Measurements from ENCODE around the gene TNKS1BP1. TPM values are rescaled to one million over a fixed set of nuclear protein-coding genes. Genes with fewer than 3 reads are reported as not detected.
"Not testable (repeated sequence)": the region's sequence is repeated elsewhere in the genome, so short reads cannot be mapped to it uniquely, and the experiment has no call there.

Gene TNKS1BP1, protein sequence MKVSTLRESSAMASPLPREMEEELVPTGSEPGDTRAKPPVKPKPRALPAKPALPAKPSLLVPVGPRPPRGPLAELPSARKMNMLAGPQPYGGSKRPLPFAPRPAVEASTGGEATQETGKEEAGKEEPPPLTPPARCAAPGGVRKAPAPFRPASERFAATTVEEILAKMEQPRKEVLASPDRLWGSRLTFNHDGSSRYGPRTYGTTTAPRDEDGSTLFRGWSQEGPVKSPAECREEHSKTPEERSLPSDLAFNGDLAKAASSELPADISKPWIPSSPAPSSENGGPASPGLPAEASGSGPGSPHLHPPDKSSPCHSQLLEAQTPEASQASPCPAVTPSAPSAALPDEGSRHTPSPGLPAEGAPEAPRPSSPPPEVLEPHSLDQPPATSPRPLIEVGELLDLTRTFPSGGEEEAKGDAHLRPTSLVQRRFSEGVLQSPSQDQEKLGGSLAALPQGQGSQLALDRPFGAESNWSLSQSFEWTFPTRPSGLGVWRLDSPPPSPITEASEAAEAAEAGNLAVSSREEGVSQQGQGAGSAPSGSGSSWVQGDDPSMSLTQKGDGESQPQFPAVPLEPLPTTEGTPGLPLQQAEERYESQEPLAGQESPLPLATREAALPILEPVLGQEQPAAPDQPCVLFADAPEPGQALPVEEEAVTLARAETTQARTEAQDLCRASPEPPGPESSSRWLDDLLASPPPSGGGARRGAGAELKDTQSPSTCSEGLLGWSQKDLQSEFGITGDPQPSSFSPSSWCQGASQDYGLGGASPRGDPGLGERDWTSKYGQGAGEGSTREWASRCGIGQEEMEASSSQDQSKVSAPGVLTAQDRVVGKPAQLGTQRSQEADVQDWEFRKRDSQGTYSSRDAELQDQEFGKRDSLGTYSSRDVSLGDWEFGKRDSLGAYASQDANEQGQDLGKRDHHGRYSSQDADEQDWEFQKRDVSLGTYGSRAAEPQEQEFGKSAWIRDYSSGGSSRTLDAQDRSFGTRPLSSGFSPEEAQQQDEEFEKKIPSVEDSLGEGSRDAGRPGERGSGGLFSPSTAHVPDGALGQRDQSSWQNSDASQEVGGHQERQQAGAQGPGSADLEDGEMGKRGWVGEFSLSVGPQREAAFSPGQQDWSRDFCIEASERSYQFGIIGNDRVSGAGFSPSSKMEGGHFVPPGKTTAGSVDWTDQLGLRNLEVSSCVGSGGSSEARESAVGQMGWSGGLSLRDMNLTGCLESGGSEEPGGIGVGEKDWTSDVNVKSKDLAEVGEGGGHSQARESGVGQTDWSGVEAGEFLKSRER (N-terminal part only)
- total RNA-seq, result 1 to 10 TPM; 3.0 to 3.2 TPM

DNA sequence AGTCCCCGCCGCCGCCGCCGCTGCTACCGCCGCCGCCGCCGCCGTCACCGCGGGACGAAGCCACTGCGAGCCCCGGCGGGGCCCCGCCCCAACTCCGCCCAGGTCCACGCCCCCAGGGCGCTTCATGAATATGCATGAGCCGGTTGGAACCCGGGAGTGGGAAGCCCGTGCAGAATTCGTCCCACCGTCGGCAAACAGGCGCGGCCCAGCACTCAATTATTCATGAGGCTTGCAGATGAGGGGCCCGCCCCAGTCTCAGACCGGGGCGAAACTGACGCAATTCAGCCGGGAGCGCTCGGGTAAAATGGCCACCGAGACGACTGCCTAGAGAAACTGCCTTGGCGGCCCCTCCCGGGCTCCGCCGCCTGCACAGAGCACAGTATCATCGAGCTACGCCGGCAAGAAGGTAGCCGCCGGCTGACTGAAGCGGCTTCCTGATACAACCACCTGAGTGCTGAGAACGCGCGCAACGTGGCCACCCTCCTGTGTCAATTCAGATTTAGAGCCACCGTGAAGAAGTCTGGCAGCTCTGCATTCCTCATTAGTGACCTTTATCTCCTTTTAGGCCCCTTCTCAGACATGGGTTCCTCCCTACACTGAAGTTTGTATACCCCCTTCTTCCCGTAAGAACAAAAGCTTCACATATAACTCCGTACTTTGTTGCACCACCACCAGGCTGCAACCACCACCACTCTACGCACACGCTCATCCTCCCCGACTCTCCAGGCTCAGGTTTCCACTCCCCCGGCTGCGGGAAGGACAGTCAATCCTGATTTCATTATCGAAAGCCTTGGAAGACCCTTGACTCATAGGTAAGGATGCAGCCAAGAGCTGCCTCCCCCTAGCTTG is at the start of gene TNKS1BP1:
Gene TNKS1BP1 (minus strand): TSS at position 67 of the 849 bp plus-strand sequence. CDS start 3,067 bp downstream, outside the sequence.
- H3K9me3 Mint-ChIP-seq, result no peaks in the 10 kb centered on the region

DNA sequence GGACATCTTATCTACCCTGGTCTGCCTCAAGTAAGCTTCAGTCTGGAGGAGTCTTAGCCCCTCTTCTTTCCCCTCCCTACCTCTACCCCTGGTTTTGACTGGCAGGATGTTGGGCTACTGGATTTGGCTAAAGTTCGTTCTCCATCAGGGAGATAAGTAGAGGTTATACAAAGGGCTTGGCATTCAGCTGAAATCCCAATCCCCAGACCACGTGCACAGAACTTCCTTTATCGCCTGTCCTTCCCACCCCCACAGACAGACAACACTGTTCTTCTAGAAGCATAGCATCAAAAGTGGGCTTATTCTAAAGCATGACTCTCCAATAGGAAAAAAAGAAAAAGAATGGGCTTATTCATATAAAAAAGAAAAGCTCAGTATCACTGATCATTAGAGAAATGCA is 48.4 kb upstream of the TNKS1BP1 start:
- no peak for ATAC-seq
- Mint-ChIP-seq H3K36me3 (no peaks in the 10 kb centered on the region), H3K27ac (no peak overlapping the region)

More for the DNA sequence above, at the start of gene TNKS1BP1:
- Mint-ChIP-seq H3K27ac (peak within 1 kb of the TSS; percentile 83 to 95), H3K27me3 (no peaks in the 10 kb centered on the region), H3K4me1 (ENCODE audit: low read depth in 2 of 2) (peaks cover 26 to 32% of the 10 kb centered on the region in 2 donors), H3K4me3 (peak within 1 kb of the TSS; percentile 89), H3K36me3 (peaks cover 26% of the 10 kb centered on the region)
- DNase-seq (ENCODE audit: low spot score), result peak; percentile 92
- peak; percentile 92 to 97 for ATAC-seq

DNA sequence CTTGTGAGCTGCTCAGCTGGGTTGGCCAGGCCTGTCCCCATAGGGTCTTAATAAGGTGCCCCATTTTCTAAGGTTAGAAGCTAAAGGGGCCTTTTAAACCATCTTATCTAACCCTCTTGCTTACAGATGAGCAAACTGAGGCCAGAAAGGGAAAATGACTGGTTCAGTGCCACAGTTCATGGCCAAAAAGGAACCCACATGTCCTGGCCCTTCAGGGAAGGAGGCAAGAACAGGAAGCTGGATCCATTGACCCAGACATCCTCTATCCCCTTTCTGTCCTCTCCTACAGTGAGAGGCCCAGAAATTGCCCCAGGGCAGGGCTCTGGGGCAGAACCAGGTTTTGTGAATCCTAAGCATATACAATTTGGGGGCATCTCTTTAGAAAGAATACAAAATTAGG is 46.2 kb upstream of the TNKS1BP1 start:
- no peak overlapping the region for H3K4me3 Mint-ChIP-seq

More for the DNA sequence above, 48.4 kb upstream of the TNKS1BP1 start:
- no peak for DNase-seq (ENCODE audit: low spot score)
- Mint-ChIP-seq H3K9me3 (no peaks in the 10 kb centered on the region), H3K4me3 (no peak overlapping the region), H3K27me3 (peaks cover 9 to 10% of the 10 kb centered on the region in 2 donors), H3K4me1 (ENCODE audit: low read depth in 2 of 2) (no peaks in the 10 kb centered on the region)

DNA sequence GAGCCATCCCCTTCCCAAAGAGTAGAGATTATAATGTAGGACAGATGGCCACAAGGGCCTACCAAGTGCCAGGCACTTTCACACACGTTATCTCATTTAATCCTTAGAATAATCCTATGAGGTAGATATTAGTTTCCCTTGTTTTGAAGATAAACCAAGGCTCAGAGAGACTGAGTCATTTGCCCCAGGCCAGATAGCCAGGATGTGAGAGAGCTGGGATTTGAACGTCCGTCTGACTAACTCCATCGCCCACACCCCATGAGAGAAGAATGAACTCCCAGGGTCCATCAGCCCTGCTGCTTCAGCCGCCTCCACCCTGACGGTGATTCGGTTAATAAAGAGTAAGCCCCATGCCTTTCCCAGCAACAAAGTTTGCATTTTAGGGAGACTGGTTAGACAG is 45.5 kb upstream of the TNKS1BP1 start:
- Mint-ChIP-seq H3K4me3 (no peak overlapping the region), H3K9me3 (no peaks in the 10 kb centered on the region), H3K27me3 (peaks cover 0 to 5% of the 10 kb centered on the region in 2 donors), H3K27ac (no peak overlapping the region), H3K36me3 (no peaks in the 10 kb centered on the region), H3K4me1 (ENCODE audit: low read depth in 2 of 2) (no peaks in the 10 kb centered on the region)
- DNase-seq (ENCODE audit: low spot score) (no peak), ATAC-seq (no peak)

More for the DNA sequence above, 46.2 kb upstream of the TNKS1BP1 start:
- ATAC-seq, result no peak
- DNase-seq (ENCODE audit: low spot score), result no peak
- H3K27ac Mint-ChIP-seq, result no peak overlapping the region
- no peaks in the 10 kb centered on the region for H3K9me3 Mint-ChIP-seq
- H3K27me3 Mint-ChIP-seq, result peaks cover 0 to 5% of the 10 kb centered on the region in 2 donors
- H3K4me1 Mint-ChIP-seq (ENCODE audit: low read depth in 2 of 2), result no peaks in the 10 kb centered on the region
- no peaks in the 10 kb centered on the region for H3K36me3 Mint-ChIP-seq

DNA sequence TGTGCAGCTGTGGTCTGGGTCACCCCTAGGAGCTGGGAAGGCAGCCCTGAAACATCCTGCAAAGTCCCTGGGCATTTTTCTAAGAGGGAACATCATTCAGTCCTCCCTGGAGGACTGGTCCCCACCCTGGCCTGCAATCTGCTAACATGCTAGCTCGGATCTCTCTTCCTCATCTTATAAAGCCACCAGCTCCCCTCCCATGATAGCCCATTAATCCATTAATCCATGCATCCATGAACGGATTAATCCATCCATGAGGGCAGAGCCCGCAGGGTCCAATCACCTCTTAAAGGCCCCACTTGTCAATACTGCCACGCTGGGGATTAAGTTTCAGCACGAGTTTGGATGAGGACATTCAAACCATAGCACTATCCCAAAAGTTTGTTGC is 44.1 kb upstream of the TNKS1BP1 start:
- Mint-ChIP-seq H3K4me3 (no peak overlapping the region), H3K9me3 (no peaks in the 10 kb centered on the region), H3K4me1 (ENCODE audit: low read depth in 2 of 2) (no peaks in the 10 kb centered on the region), H3K27ac (no peak overlapping the region), H3K36me3 (no peaks in the 10 kb centered on the region), H3K27me3 (peaks cover 0 to 7% of the 10 kb centered on the region in 2 donors)
- no peak for DNase-seq (ENCODE audit: low spot score)
- no peak for ATAC-seq

DNA sequence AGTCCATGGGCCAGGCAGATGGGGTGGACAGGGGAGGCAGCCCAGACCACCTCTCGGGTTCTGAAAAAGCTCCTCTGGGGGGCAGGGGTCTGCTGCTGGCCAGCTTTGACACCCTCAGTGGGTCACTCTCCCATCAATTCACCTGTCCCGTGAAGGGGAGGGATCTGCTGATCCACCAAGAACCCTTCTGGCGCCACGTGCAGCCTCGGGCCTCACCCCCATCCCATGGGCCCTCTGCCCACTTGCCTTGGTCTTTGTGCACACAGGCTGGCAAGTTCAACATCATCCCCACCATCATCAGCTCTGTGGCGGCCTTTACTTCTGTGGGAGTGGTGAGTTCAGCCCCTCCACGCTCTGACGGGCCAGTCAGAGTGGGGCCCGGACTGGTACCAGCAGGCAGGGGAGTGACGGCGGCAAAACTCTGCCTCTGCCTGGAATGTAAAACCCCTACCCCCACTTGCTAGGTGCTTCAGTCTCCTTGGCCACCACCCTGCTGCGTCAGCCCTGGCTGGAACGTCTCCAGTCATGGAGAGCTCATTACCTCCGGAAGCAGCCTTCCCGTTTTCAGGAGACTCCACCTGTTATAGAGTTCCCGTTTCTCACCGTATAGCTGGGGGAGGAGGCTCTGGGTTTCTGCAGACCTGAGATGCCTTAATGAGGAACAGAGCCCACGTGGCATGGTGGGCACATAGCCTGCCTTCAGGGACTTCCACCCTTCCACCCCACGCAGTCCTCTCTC is 43.5 kb upstream of the TNKS1BP1 start:
- no peak overlapping the region for H3K27ac Mint-ChIP-seq
- H3K9me3 Mint-ChIP-seq, result no peaks in the 10 kb centered on the region
- H3K36me3 Mint-ChIP-seq, result no peaks in the 10 kb centered on the region
- H3K27me3 Mint-ChIP-seq, result peaks cover 0 to 5% of the 10 kb centered on the region in 2 donors
- no peaks in the 10 kb centered on the region for H3K4me1 Mint-ChIP-seq (ENCODE audit: low read depth in 2 of 2)
- H3K4me3 Mint-ChIP-seq, result no peak overlapping the region
- no peak for DNase-seq (ENCODE audit: low spot score)
- ATAC-seq, result no peak

DNA sequence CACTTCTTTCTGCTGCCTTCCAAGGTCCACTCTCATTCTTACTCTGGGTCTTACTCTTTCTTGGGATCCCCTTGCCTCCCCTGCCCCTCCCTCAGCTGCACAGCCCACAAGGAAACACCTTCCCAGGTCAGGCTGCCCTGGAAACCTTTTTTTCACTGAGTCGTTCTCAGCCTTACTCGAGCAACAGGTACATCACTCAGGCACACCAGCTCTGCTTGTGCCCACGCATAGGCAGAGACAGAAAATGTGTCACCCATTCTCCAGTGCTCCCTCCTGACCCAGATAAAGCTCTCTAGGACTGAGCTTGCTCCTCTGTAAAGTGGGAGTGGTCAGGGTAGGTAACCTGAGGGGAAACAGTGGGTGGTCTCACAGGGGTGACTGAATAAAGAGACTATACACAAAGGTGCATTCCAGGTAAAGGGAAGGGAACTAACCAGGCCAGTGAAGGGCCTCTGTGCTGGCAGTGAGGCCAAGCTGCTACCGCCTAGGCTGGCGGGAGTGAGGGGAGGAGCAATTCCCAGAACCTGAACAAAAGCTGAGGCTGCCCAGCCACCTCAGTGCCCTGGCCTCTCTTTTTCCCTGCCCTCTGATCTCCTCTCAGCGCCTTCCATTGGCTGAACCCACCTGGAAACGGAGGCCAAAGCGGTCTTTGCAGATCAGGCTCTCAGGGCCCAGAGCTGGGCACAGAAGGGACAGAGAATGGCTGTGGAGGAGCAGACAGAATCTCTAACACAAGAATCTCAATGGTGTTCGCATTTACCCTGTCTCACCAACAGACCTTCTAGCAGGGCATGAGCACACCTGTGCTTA is 40.3 kb upstream of the TNKS1BP1 start:
- no peak for ATAC-seq
- H3K27ac Mint-ChIP-seq, result no peak overlapping the region
- no peaks in the 10 kb centered on the region for H3K4me1 Mint-ChIP-seq (ENCODE audit: low read depth in 2 of 2)
- no peak overlapping the region for H3K4me3 Mint-ChIP-seq
- H3K36me3 Mint-ChIP-seq, result no peaks in the 10 kb centered on the region
- DNase-seq (ENCODE audit: low spot score), result peak; percentile 49
- H3K9me3 Mint-ChIP-seq, result no peaks in the 10 kb centered on the region
- peaks cover 9 to 11% of the 10 kb centered on the region in 2 donors for H3K27me3 Mint-ChIP-seq

DNA sequence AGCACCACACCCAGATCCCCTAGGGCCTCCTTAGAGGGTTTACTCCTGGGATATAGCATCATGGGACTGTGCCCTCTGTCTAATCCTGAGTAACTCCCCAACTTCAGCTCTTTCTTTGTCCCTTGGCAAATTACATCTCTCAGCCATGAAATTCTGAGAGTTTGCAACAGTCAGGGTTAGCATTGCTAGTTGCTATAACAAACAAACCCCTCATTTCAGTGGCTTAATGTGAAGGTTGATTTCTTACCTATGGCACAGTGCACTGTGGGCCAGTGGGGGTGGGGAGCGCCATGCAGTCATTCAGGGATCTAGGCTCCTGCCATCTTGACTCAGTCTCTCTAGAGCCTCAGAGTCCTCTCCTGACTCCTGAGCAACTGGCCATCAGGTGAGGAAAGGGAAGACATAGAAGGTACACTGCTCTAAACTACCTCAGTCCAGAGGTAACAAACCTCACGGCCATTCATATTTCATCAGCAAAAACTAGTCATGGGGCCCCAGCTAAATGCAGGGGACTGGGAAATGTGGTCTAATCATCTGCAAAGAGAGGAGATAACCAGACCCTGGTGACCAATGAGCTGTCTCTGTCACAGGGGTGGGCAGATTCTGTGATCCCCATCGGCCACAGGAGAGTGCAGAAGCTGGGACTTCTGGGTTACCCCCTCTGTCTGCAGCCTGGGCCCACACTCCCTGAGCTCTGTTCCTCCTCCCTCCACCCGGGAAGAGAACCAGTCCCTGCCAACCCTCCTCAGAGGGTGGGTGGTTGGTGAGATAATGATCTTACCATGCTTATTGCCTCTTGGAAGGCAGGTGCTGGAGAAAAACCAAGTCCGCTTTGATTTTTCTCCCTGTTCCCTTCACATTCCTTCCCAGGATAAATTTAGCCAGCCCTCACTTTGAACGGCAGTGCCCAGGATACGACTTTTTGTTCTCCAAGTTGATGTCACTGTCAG is 38.7 kb upstream of the TNKS1BP1 start:
- DNase-seq (ENCODE audit: low spot score) (peak; percentile 25), ATAC-seq (no peak)
- H3K36me3 Mint-ChIP-seq, result no peaks in the 10 kb centered on the region
- no peaks in the 10 kb centered on the region for H3K4me1 Mint-ChIP-seq (ENCODE audit: low read depth in 2 of 2)
- no peaks in the 10 kb centered on the region for H3K9me3 Mint-ChIP-seq
- H3K27me3 Mint-ChIP-seq, result peaks cover 9 to 11% of the 10 kb centered on the region in 2 donors
- H3K4me3 Mint-ChIP-seq, result no peak overlapping the region
- no peak overlapping the region for H3K27ac Mint-ChIP-seq

DNA sequence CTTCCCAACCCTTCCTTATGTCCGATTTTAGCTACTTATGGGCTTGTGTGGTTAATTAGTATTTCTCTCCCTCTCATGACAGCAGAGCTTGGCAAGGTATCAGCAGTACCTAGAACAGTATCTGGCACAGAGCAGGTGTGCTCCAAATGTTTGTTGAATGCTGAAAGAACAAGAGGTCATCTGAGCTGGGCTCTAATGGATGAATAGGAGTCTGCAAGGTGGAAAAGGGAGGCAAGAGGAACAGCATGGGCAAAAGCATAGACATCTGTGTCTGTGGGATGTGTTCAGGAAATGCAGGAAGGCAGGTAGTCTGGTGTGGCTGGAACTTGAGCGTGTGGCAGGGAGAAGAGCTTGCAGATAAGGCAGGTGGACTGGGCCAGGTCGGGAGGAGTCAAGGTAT is 37.2 kb upstream of the TNKS1BP1 start:
- Mint-ChIP-seq H3K36me3 (no peaks in the 10 kb centered on the region), H3K4me1 (ENCODE audit: low read depth in 2 of 2) (no peaks in the 10 kb centered on the region), H3K27me3 (peaks cover 9 to 11% of the 10 kb centered on the region in 2 donors), H3K27ac (no peak overlapping the region), H3K9me3 (no peaks in the 10 kb centered on the region), H3K4me3 (no peak overlapping the region)
- peak; percentile 41 for DNase-seq (ENCODE audit: low spot score)
- ATAC-seq, result no peak

DNA sequence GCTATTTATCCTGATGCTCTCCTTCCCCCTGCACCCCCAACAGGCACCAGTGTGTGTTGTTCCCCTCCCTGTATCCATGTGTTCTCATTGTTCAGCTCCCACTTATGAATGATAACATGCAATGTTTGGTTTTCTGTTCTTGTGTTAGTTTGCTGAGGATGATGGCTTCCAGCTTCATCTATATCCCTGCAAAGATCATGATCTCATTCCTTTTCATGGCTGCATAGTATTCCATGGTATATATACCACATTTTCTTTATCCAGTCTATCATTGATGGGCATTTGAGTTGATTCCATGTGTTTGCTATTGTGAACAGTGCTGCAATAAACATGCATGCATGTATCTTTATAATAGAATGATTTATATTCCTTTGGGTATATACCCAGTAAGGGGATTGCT is 36.7 kb upstream of the TNKS1BP1 start:
- H3K4me3 Mint-ChIP-seq; DNase-seq (ENCODE audit: low spot score); H3K36me3 Mint-ChIP-seq; H3K27ac Mint-ChIP-seq; H3K4me1 Mint-ChIP-seq (ENCODE audit: low read depth in 2 of 2); H3K9me3 Mint-ChIP-seq; ATAC-seq; H3K27me3 Mint-ChIP-seq: not testable (repeated sequence)

DNA sequence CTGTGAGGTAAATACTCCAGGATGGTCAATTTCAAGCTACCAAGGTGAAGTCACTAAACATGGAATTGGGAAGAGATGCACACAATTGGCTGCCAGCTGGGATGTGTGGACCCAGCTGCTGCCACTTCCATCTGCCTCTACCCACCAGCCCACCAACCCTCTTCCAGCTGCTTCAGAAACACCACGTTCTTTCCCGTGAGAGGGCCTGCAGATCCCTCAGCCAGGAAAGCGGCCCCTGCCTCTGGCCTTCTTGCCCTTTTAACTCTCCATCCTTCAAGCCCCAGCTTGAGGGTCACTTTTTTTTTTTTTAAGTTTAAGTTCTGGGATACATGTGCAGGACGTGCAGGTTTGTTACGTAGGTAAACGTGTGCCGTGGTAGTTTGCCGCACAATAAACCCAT is 36.2 kb upstream of the TNKS1BP1 start:
- ATAC-seq, result no peak
- Mint-ChIP-seq H3K36me3 (no peaks in the 10 kb centered on the region), H3K4me1 (ENCODE audit: low read depth in 2 of 2) (peaks cover 0 to 2% of the 10 kb centered on the region in 2 donors), H3K27ac (no peak overlapping the region), H3K4me3 (no peak overlapping the region), H3K9me3 (no peaks in the 10 kb centered on the region), H3K27me3 (peaks cover 9% of the 10 kb centered on the region in 2 donors)
- DNase-seq (ENCODE audit: low spot score), result peak; percentile 0
